H9 (cell line): ENCODE measurements around the gene LRRC8A. TPM values are rescaled to one million over a fixed set of nuclear protein-coding genes. Genes with fewer than 3 reads are reported as not detected.

Experiments
- DNase-seq: peaks from one replicate; pipeline ENCODE4 v3.0.0-alpha.2; 2017
- H2AFZ ChIP-seq: one replicate; pipeline ENCODE4 v1.6.1; 2013; ENCODE audit warnings: mild to moderate bottlenecking, low read length, control low read depth, moderate library complexity
- H2AK5ac ChIP-seq: 2 replicates; pipeline ENCODE4 v1.6.1; 2013; ENCODE audit warnings: low read length, control low read depth, mixed read lengths; ENCODE audit not compliant: insufficient read length
- H2BK120ac ChIP-seq: one replicate; pipeline ENCODE4 v1.6.1; 2013; ENCODE audit warnings: low read depth, mild to moderate bottlenecking, low read length, control low read depth, inconsistent platforms; ENCODE audit not compliant: poor library complexity, severe bottlenecking
- H2BK12ac ChIP-seq: 2 replicates; pipeline ENCODE4 v1.6.1; 2013; ENCODE audit warnings: low read length, control low read depth, mixed read lengths, low read depth; ENCODE audit not compliant: insufficient read length
- H2BK15ac ChIP-seq: 2 replicates; pipeline ENCODE4 v1.6.1; 2013; ENCODE audit warnings: low read depth, low read length, control low read depth
- H2BK20ac ChIP-seq: one replicate; pipeline ENCODE4 v1.6.1; 2013; ENCODE audit warnings: low read depth, mild to moderate bottlenecking, low read length, control low read depth, inconsistent platforms; ENCODE audit not compliant: poor library complexity, severe bottlenecking
- H2BK5ac ChIP-seq: 2 replicates; pipeline ENCODE4 v1.6.1; 2013; ENCODE audit warnings: low read length, control low read depth, mixed read lengths; ENCODE audit not compliant: insufficient read length
- H3K14ac ChIP-seq: 2 replicates; pipeline ENCODE4 v1.6.1; 2013; ENCODE audit warnings: low read length, control low read depth; ENCODE audit not compliant: insufficient read depth
- H3K18ac ChIP-seq: 2 replicates; pipeline ENCODE4 v1.6.1; 2013; ENCODE audit warnings: low read depth, mild to moderate bottlenecking, mixed read lengths, low read length, control low read depth; ENCODE audit not compliant: insufficient read length
- H3K23ac ChIP-seq: 2 replicates; pipeline ENCODE4 v1.6.1; 2013; ENCODE audit warnings: low read length, control low read depth, mixed read lengths, low read depth; ENCODE audit not compliant: insufficient read length
- H3K23me2 ChIP-seq: 2 replicates; pipeline ENCODE4 v1.6.1; 2013; ENCODE audit warnings: low read depth, mild to moderate bottlenecking, mixed read lengths, low read length, control low read depth; ENCODE audit not compliant: insufficient read length, poor library complexity, severe bottlenecking
- H3K27ac ChIP-seq: 2 replicates; pipeline ENCODE4 v1.5.1; 2013; ENCODE audit warnings: low read length, control low read depth, mixed read lengths, low read depth; ENCODE audit not compliant: insufficient read length
- H3K27me3 ChIP-seq: 2 replicates; pipeline ENCODE4 v1.6.1; 2013; ENCODE audit warnings: low read length, control low read depth, inconsistent platforms; ENCODE audit not compliant: insufficient read depth
- H3K4ac ChIP-seq: 2 replicates; pipeline ENCODE4 v1.6.1; 2013; ENCODE audit warnings: low read depth, mild to moderate bottlenecking, control low read depth, inconsistent platforms, low read length, moderate library complexity
- H3K4me1 ChIP-seq: 2 replicates; pipeline ENCODE4 v1.6.1; 2013; ENCODE audit warnings: low read length, control low read depth, inconsistent platforms; ENCODE audit not compliant: insufficient read depth
- H3K4me2 ChIP-seq: 2 replicates; pipeline ENCODE4 v1.6.1; 2013; ENCODE audit warnings: low read length, control low read depth, mixed read lengths; ENCODE audit not compliant: insufficient read length, insufficient read depth
- H3K56ac ChIP-seq: 2 replicates; pipeline ENCODE4 v1.6.1; 2013; ENCODE audit warnings: low read depth, mild to moderate bottlenecking, mixed read lengths, low read length, control low read depth; ENCODE audit not compliant: insufficient read length
- H3K79me1 ChIP-seq: 2 replicates; pipeline ENCODE4 v1.6.1; 2013; ENCODE audit warnings: low read depth, mild to moderate bottlenecking, moderate library complexity, low read length, control low read depth, inconsistent platforms; ENCODE audit not compliant: insufficient read depth, poor library complexity, severe bottlenecking
- H3K79me2 ChIP-seq: 2 replicates; pipeline ENCODE4 v1.6.1; 2013; ENCODE audit warnings: low read length, control low read depth, inconsistent platforms; ENCODE audit not compliant: insufficient read depth
- H3K9ac ChIP-seq: 2 replicates; pipeline ENCODE4 v1.6.1; 2013; ENCODE audit warnings: low read length, control low read depth, mixed read lengths; ENCODE audit not compliant: insufficient read length; ENCODE audit errors: extremely low read depth
- H3K9me3 ChIP-seq: one replicate; pipeline ENCODE4 v1.6.1; 2013; ENCODE audit warnings: low read depth, low read length, inconsistent platforms; ENCODE audit not compliant: control insufficient read depth
- H3T11ph ChIP-seq: one replicate; pipeline ENCODE4 v1.6.1; 2013; ENCODE audit warnings: mild to moderate bottlenecking, low read length, control low read depth, inconsistent platforms
- H4K20me1 ChIP-seq: one replicate; pipeline ENCODE4 v1.6.1; 2013; ENCODE audit not compliant: control insufficient read depth, insufficient read length, insufficient read depth
- H4K5ac ChIP-seq: 2 replicates; pipeline ENCODE4 v1.6.1; 2013; ENCODE audit warnings: low read depth, mild to moderate bottlenecking, mixed read lengths, low read length, control low read depth; ENCODE audit not compliant: insufficient read length
- H4K8ac ChIP-seq: replicated peaks from 2 replicates; pipeline ENCODE4 v1.6.1; 2013; ENCODE audit warnings: low read length, control low read depth, mixed read lengths, low read depth; ENCODE audit not compliant: insufficient read length
- H4K91ac ChIP-seq: 2 replicates; pipeline ENCODE4 v1.6.1; 2013; ENCODE audit warnings: low read depth, mild to moderate bottlenecking, moderate library complexity, mixed read lengths, low read length, control low read depth; ENCODE audit not compliant: insufficient read length
- H3K27ac Mint-ChIP-seq, 3 experiments: 2 replicates in 2 of 3; 3 replicates in 1 of 3; pipeline ENCODE4 v1.8.0; 2020 to 2021; ENCODE audit warnings: mixed read lengths in 3 of 3, mild to moderate bottlenecking in 1 of 3, moderate library complexity in 1 of 3
- H3K27me3 Mint-ChIP-seq: 2 replicates; pipeline ENCODE4 v1.8.0; 2021; ENCODE audit warnings: low read depth, mild to moderate bottlenecking, moderate library complexity, mixed read lengths
- H3K36me3 Mint-ChIP-seq, 3 experiments: 2 replicates in 2 of 3; 3 replicates in 1 of 3; pipeline ENCODE4 v1.8.0; 2020 to 2021; ENCODE audit warnings: low read depth in 3 of 3, mixed read lengths in 3 of 3; ENCODE audit not compliant: insufficient read depth in 1 of 3
- H3K4me1 Mint-ChIP-seq, 2 experiments: 2 replicates each; pipeline ENCODE4 v1.8.0; 2020; ENCODE audit warnings: mixed read lengths in 2 of 2
- H3K4me3 Mint-ChIP-seq, 2 experiments: 2 replicates in 1 of 2; 3 replicates in 1 of 2; pipeline ENCODE4 v1.8.0; 2020 to 2021; ENCODE audit warnings: mild to moderate bottlenecking in 2 of 2, mixed read lengths in 2 of 2, moderate library complexity in 1 of 2
- H3K9me3 Mint-ChIP-seq, 2 experiments: 2 replicates in 1 of 2; 3 replicates in 1 of 2; pipeline ENCODE4 v1.8.0; 2020; ENCODE audit warnings: mild to moderate bottlenecking in 2 of 2, mixed read lengths in 2 of 2, moderate library complexity in 1 of 2
- CTCF ChIP-seq: fragments of 200-600 bp; sonication (generic); conservative IDR thresholded peaks from 3 replicates; pipeline ENCODE4 v1.8.0; 2021; ENCODE audit warnings: antibody characterized with exemption, mild to moderate bottlenecking
- WGBS: extraction: QIAGEN DNeasy Blood & Tissue Kit; methylation state at CpG from one replicate; pipeline ENCODE4 v1.1.7; 2013; ENCODE audit warnings: missing lambda C conversion rate, low lambda C conversion rate, mixed read lengths; ENCODE audit not compliant: insufficient read length; ENCODE audit errors: extremely low coverage; 5-methylcytosine and 5-hydroxymethylcytosine counted together
- total RNA-seq: library from RNA; stranded (reverse); gene quantifications from 2 replicates; pipeline ENCODE4 v1.2.1, GENCODE V29; 2021

The LRRC8A gene
- total RNA-seq, 1 experiment from 2014 or later, result 76.0 TPM

GRCh38 chr9:128893354-128893753 lies 11.4 kb downstream of the LRRC8A start:
- no peak overlapping the region for H2BK120ac ChIP-seq
- no peak overlapping the region for H4K5ac ChIP-seq
- no CpG with 5 or more reads among the region's 8 CpGs for WGBS
- H3K27me3 Mint-ChIP-seq, result no peaks in the 10 kb centered on the region
- no peak overlapping the region for H2BK12ac ChIP-seq
- H3K4ac ChIP-seq, result no peak overlapping the region
- H2AK5ac ChIP-seq, result no peak overlapping the region
- H4K91ac ChIP-seq, result no peak overlapping the region
- H2BK15ac ChIP-seq, result no peak overlapping the region
- H3K23me2 ChIP-seq, result no peaks in the 10 kb centered on the region
- TF ChIP-seq CTCF, result no peak
- no peak overlapping the region for H3K18ac ChIP-seq
- no peak overlapping the region for H2AFZ ChIP-seq
- no peak overlapping the region for H4K8ac ChIP-seq
- H3K9me3 ChIP-seq, result no peaks in the 10 kb centered on the region
- no peaks in the 10 kb centered on the region for H3K9me3 Mint-ChIP-seq
- peaks cover 20 to 26% of the 10 kb centered on the region in 2 experiments for H3K4me1 Mint-ChIP-seq
- H3K4me3 Mint-ChIP-seq, result no peak overlapping the region
- peaks cover 29 to 51% (median 43%) of the 10 kb centered on the region in 3 experiments; a peak in 6 of 7 replicates for H3K36me3 Mint-ChIP-seq
- H3K14ac ChIP-seq, result no peak overlapping the region
- H3K27ac ChIP-seq, result no peak overlapping the region
- H3K4me1 ChIP-seq, result peaks cover 7% of the 10 kb centered on the region; the same call in 1 of the 2 replicates
- H3K27me3 ChIP-seq, result no peaks in the 10 kb centered on the region
- H3K23ac ChIP-seq, result no peak overlapping the region
- H3K79me2 ChIP-seq, result peaks cover 15% of the 10 kb centered on the region; the same call in 1 of the 2 replicates
- no peak overlapping the region for H3K4me2 ChIP-seq
- H2BK20ac ChIP-seq, result no peak overlapping the region
- H3T11ph ChIP-seq, result no peak overlapping the region
- no peaks in the 10 kb centered on the region for H3K79me1 ChIP-seq
- no peaks in the 10 kb centered on the region for H4K20me1 ChIP-seq
- peak overlapping the region; percentile 30 to 86 (median 40); a peak in 4 of 7 replicates for H3K27ac Mint-ChIP-seq
- no peak for DNase-seq
- H2BK5ac ChIP-seq, result no peak overlapping the region
- H3K56ac ChIP-seq, result no peak overlapping the region
- H3K9ac ChIP-seq, result no peak overlapping the region
